ENCODE measurements around the gene RAB7A.
"Not testable (repeated sequence)": the region's sequence is repeated elsewhere in the genome, so short reads cannot be mapped to it uniquely, and the experiment has no call there.

- not testable (repeated sequence) for TF ChIP-seq CTCF (conservative IDR thresholded peaks at IDR 0.05; ENCODE audit: low read depth in 2 of 2); EZH2 (IDR thresholded peaks at IDR 0.05; ENCODE audit: low read depth, unreplicated experiment); EZH2phosphoT487 (IDR thresholded peaks at IDR 0.05; ENCODE audit: unreplicated experiment); REST (IDR thresholded peaks at IDR 0.05; ENCODE audit: unreplicated experiment); CREB1 (CRISPR knock-in tag; IDR thresholded peaks at IDR 0.05; ENCODE audit: low read depth); JUNB (IDR thresholded peaks at IDR 0.05; ENCODE audit: unreplicated experiment); POLR2AphosphoS5 (IDR thresholded peaks at IDR 0.05; ENCODE audit: low read depth); ZNF462 (CRISPR knock-in tag; IDR thresholded peaks at IDR 0.05); ZNF331 (CRISPR knock-in tag; IDR thresholded peaks at IDR 0.05; ENCODE audit: low read depth); ETS1 (IDR thresholded peaks at IDR 0.05); NANOG (IDR thresholded peaks at IDR 0.05; ENCODE audit: borderline replicate concordance)
Measured at GRCh38 chr3:128832979-128833378, 107.0 kb downstream of the RAB7A start.
